B cell (primary cell): ENCODE measurements around the gene TBC1D21.

Source experiments
- CTCF ChIP-seq: fragments of 200-600 bp; IDR thresholded peaks from one replicate; pipeline ENCODE4 v1.8.0; 2022; ENCODE audit warnings: antibody characterized with exemption, mild to moderate bottlenecking
- EZH2 ChIP-seq: IDR thresholded peaks from 2 replicates; pipeline ENCODE4 v1.6.1; 2012; ENCODE audit warnings: borderline replicate concordance, low read depth, mild to moderate bottlenecking, moderate library complexity, low read length; ENCODE audit not compliant: insufficient read depth, poor library complexity, severe bottlenecking

- TF ChIP-seq CTCF: no peak
- TF ChIP-seq EZH2: no peak
Observed at GRCh38 chr15:73867426-73867825, 5.9 kb upstream of the TBC1D21 start.
